B cell (primary cell): ENCODE results near the gene FAM216A. TPM values are rescaled to one million over a fixed set of nuclear protein-coding genes. Genes with fewer than 3 reads are reported as not detected.
A peak's percentile ranks its signal among the peaks of the same experiment; 100 is the strongest.

ENCODE experiments used
- ATAC-seq: fragments of 200-7000 bp; cut with Tn5 transposase; one replicate; pipeline ENCODE4 v1.10.0; 2021; ENCODE audit warnings: low read depth, mild to moderate bottlenecking, moderate number of reproducible peaks, moderate library complexity
- CTCF ChIA-PET: fragments of 350-600 bp; sonication (Branson Sonifier 250); formaldehyde crosslinking; loops from one replicate; lab custom pipeline; 2021; ENCODE audit warnings: antibody characterized with exemption, inconsistent platforms; lab: Charles Lee
- POLR2A ChIA-PET: fragments of 350-600 bp; sonication (Branson Sonifier 250); formaldehyde crosslinking; loops from one replicate; lab custom pipeline; 2021; ENCODE audit warnings: antibody characterized with exemption; lab: Charles Lee
- DNase-seq: peaks from one replicate; pipeline ENCODE4 v3.0.0; 2013
- H2AFZ ChIP-seq: 2 replicates; pipeline ENCODE4 v1.6.1; 2012; ENCODE audit warnings: mild to moderate bottlenecking, low read depth, low read length; ENCODE audit not compliant: insufficient read depth, poor library complexity, severe bottlenecking
- H3K27ac ChIP-seq, 2 donors: 1 replicate in 1 of 2; 2 replicates in 1 of 2; pipeline ENCODE4 v1.5.1; 2012 to 2013; ENCODE audit warnings: low read length in 2 of 2, mild to moderate bottlenecking in 2 of 2, moderate library complexity in 1 of 2
- H3K27me3 ChIP-seq, 4 experiments: fragments of 200-600 bp in 1 of 4; sonication (generic) in 1 of 4; replicated peaks in 1 of 4; 1 replicate in 2 of 4; 2 replicates in 2 of 4; pipeline versions ENCODE4 v1.6.1 to v1.7.0; 2013 to 2016; ENCODE audit warnings: low read length in 3 of 4, mild to moderate bottlenecking in 2 of 4, mixed read lengths in 1 of 4, moderate library complexity in 1 of 4; ENCODE audit not compliant: insufficient read depth in 4 of 4, control insufficient read depth in 3 of 4; ENCODE audit errors: control extremely low read depth in 1 of 4
- H3K36me3 ChIP-seq, 2 experiments: replicated peaks in 1 of 2; 1 replicate in 1 of 2; 2 replicates in 1 of 2; pipeline versions ENCODE4 v1.6.1 to v1.7.1; 2013; ENCODE audit warnings: low read length in 1 of 2; ENCODE audit not compliant: insufficient read depth in 2 of 2, control insufficient read depth in 1 of 2; ENCODE audit errors: control extremely low read depth in 1 of 2, extremely low read depth in 1 of 2
- H3K4me1 ChIP-seq, 2 donors: fragments of 200-600 bp in 1 of 2; sonication (generic) in 1 of 2; 1 replicate in 1 of 2; 2 replicates in 1 of 2; pipeline versions ENCODE4 v1.5.1 to v1.6.1; 2013 to 2017; ENCODE audit warnings: low read length in 2 of 2; ENCODE audit not compliant: control insufficient read depth in 2 of 2, insufficient read depth in 2 of 2
- H3K4me2 ChIP-seq: replicated peaks from 2 replicates; pipeline ENCODE3; 2012; ENCODE audit warnings: mild to moderate bottlenecking, low read depth, low read length; ENCODE audit not compliant: poor library complexity, severe bottlenecking
- H3K4me3 ChIP-seq, 5 experiments: fragments of 200-600 bp in 1 of 5; sonication (generic) in 1 of 5; 1 replicate in 3 of 5; 2 replicates in 2 of 5; pipeline versions ENCODE4 v1.5.1 to v1.7.0; 2011 to 2016; ENCODE audit warnings: low read length in 4 of 5, mild to moderate bottlenecking in 4 of 5, low read depth in 2 of 5, control low read depth in 1 of 5, moderate library complexity in 1 of 5; ENCODE audit not compliant: insufficient read depth in 1 of 5; ENCODE audit errors: control extremely low read depth in 1 of 5, extremely low read depth in 1 of 5
- H3K79me2 ChIP-seq: fragments of 200-600 bp; sonication (generic); one replicate; pipeline ENCODE4 v1.6.0; 2016; ENCODE audit warnings: low read length; ENCODE audit not compliant: control insufficient read depth, insufficient read depth
- H3K9ac ChIP-seq: fragments of 200-600 bp; sonication (generic); 2 replicates; pipeline ENCODE4 v1.6.1; 2017; ENCODE audit warnings: mild to moderate bottlenecking, low read length, moderate library complexity
- H3K9me3 ChIP-seq, 3 donors: one replicate each; pipeline versions ENCODE4 v1.6.1 to v1.7.1; 2013; ENCODE audit warnings: low read length in 2 of 3; ENCODE audit not compliant: control insufficient read depth in 2 of 3, insufficient read depth in 1 of 3; ENCODE audit errors: control extremely low read depth in 1 of 3
- H4K20me1 ChIP-seq: 2 replicates; pipeline ENCODE4 v1.6.0; 2012; ENCODE audit warnings: mild to moderate bottlenecking, low read length; ENCODE audit not compliant: insufficient read depth, control insufficient read depth, poor library complexity, severe bottlenecking
- H3K27ac Mint-ChIP-seq: one replicate; pipeline ENCODE4 v1.8.0; 2021; ENCODE audit warnings: mixed read lengths
- H3K27me3 Mint-ChIP-seq: one replicate; pipeline ENCODE4 v1.8.0; 2021; ENCODE audit warnings: mixed read lengths
- H3K4me1 Mint-ChIP-seq: one replicate; pipeline ENCODE4 v1.8.0; 2021; ENCODE audit warnings: mixed read lengths
- H3K4me3 Mint-ChIP-seq: one replicate; pipeline ENCODE4 v1.8.0; 2021; ENCODE audit warnings: mixed read lengths
- H3K9me3 Mint-ChIP-seq: one replicate; pipeline ENCODE4 v1.8.0; 2022; ENCODE audit warnings: mixed read lengths; ENCODE audit not compliant: insufficient read depth
- EZH2 ChIP-seq: IDR thresholded peaks from 2 replicates; pipeline ENCODE4 v1.6.1; 2012; ENCODE audit warnings: borderline replicate concordance, low read depth, mild to moderate bottlenecking, moderate library complexity, low read length; ENCODE audit not compliant: insufficient read depth, poor library complexity, severe bottlenecking
- WGBS: methylation state at CpG from one replicate; pipeline ENCODE4 v1.1.5; 2013; ENCODE audit warnings: missing lambda C conversion rate; ENCODE audit not compliant: insufficient coverage; 5-methylcytosine and 5-hydroxymethylcytosine counted together
- intact Hi-C: fragments of 100-400 bp; cut with micrococcal nuclease; formaldehyde crosslinking; loops from one replicate; pipeline ENCODE4 v1.10.0; 2022
- polyA plus RNA-seq: library from polyadenylated mRNA; depleted of rRNA; stranded (reverse); fragments of >200 nt; gene quantifications from 2 replicates; pipeline ENCODE4 v1.2.3, GENCODE V29; 2012
- total RNA-seq, 2 donors: library from RNA; stranded (reverse); fragments of 120-200 nt in 1 of 2; gene quantifications; 1 replicate in 1 of 2; 2 replicates in 1 of 2; pipeline versions ENCODE4 v1.2.3 to v1.2.4, GENCODE V29; 2013 to 2022
- TF ChIP-seq, protein P1 (sequence below): fragments of 200-600 bp; IDR thresholded peaks from one replicate; pipeline ENCODE4 v1.8.0; 2022; ENCODE audit warnings: antibody characterized with exemption, mild to moderate bottlenecking

FAM216A gene
- total and polyA plus RNA-seq, 2 donors (not counting 1 experiment from before 2014, with no cell fraction given), result 15.7 to 19.7 TPM

DNA sequence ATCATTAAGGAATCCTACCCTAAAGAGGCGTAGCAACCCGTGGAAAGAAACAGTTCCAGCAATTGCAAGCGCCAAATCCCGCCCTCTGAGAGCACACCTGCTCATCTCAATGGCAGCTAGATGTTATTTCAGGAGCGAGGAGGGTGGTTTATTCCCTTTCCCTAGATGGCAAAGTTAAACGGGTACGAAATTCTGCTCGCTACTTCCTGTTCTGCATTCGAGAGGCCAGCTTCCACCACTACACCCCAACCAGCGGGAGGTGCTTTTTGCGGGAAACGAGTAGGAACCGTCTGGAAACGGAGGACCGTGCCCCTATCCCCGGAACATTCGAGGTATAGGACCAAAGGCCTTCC lies 32.7 kb downstream of the FAM216A start:
- TF ChIP-seq EZH2, result no peak
- TF ChIP-seq, protein P1, sequence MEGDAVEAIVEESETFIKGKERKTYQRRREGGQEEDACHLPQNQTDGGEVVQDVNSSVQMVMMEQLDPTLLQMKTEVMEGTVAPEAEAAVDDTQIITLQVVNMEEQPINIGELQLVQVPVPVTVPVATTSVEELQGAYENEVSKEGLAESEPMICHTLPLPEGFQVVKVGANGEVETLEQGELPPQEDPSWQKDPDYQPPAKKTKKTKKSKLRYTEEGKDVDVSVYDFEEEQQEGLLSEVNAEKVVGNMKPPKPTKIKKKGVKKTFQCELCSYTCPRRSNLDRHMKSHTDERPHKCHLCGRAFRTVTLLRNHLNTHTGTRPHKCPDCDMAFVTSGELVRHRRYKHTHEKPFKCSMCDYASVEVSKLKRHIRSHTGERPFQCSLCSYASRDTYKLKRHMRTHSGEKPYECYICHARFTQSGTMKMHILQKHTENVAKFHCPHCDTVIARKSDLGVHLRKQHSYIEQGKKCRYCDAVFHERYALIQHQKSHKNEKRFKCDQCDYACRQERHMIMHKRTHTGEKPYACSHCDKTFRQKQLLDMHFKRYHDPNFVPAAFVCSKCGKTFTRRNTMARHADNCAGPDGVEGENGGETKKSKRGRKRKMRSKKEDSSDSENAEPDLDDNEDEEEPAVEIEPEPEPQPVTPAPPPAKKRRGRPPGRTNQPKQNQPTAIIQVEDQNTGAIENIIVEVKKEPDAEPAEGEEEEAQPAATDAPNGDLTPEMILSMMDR, result no peak
- H3K36me3 ChIP-seq, result peaks cover 0 to 2% of the 10 kb centered on the region in 2 experiments
- H4K20me1 ChIP-seq, result no peaks in the 10 kb centered on the region
- H3K4me2 ChIP-seq, result peak overlapping the region; percentile 80
- peak overlapping the region; percentile 100 for H2AFZ ChIP-seq
- Mint-ChIP-seq H3K27me3 (no peaks in the 10 kb centered on the region), H3K27ac (peak overlapping the region; percentile 96), H3K4me1 (peaks cover 30% of the 10 kb centered on the region), H3K9me3 (no peaks in the 10 kb centered on the region), H3K4me3 (peak overlapping the region; percentile 93)
- peak overlapping the region; percentile 80 to 84 for H3K27ac ChIP-seq
- ATAC-seq, result peak; percentile 1
- no peaks in the 10 kb centered on the region for H3K9me3 ChIP-seq
- intact Hi-C loops, result loop anchor here (5.0 kb wide), 1 partner anchor 219 kb away; the partner anchor contains the start of gene ATP2A2
- 2% methylated on average over 15 of the region's 17 CpGs for WGBS
- peak overlapping the region; percentile 82 for H3K9ac ChIP-seq
- ChIA-PET POLR2A (interaction anchor here (0.5 to 1.7 kb wide), 3 partner anchors 27 to 51 kb away, joined by 3 to 13 read pairs (median 10); partner anchors contain the start of genes ARPC3, FAM216A and GPN3), CTCF (interaction anchor here (0.8 to 4.3 kb wide), 5 partner anchors 32 to 100 kb away, joined by 4 to 25 read pairs (median 11); partner anchors contain the start of genes ARPC3, FAM216A and GPN3)
- peak overlapping the region; percentile 90 to 99 (median 95) for H3K4me3 ChIP-seq
- DNase-seq, result no peak
- peaks cover 19 to 20% of the 10 kb centered on the region in 2 donors for H3K4me1 ChIP-seq
- H3K79me2 ChIP-seq, result peaks cover 56% of the 10 kb centered on the region
- H3K27me3 ChIP-seq, result no peaks in the 10 kb centered on the region
